Measurements from ENCODE around the gene SLC9C1.

SLC9C1 gene

GRCh38 chr3:112175646-112176045 lies 118.4 kb downstream of the SLC9C1 start:
- no peak for DNase-seq

GRCh38 chr3:112175037-112175436 lies 119.0 kb downstream of the SLC9C1 start:
- no peak for DNase-seq

GRCh38 chr3:112171144-112171543 lies 122.9 kb downstream of the SLC9C1 start:
- DNase-seq, result no peak

GRCh38 chr3:112170046-112170445 lies 124.0 kb downstream of the SLC9C1 start:
- no peak for DNase-seq

- DNase-seq, result no peak
These were observed 126.3 kb downstream of the SLC9C1 start for GRCh38 chr3:112167758-112168157.

- DNase-seq, result no peak
These were observed 144.9 kb downstream of the SLC9C1 start for GRCh38 chr3:112149136-112149535.

- no peak for DNase-seq
These were observed 150.3 kb downstream of the SLC9C1 start for GRCh38 chr3:112143689-112144088.

- DNase-seq, result no peak
These were observed 150.8 kb downstream of the SLC9C1 start for GRCh38 chr3:112143251-112143650.

GRCh38 chr3:112141293-112141692 lies 152.7 kb downstream of the SLC9C1 start:
- DNase-seq, result no peak

- no peak for DNase-seq
These were observed 153.4 kb downstream of the SLC9C1 start for GRCh38 chr3:112140584-112140983.

GRCh38 chr3:112138219-112138969 lies 155.6 kb downstream of the SLC9C1 start:
- no peak for DNase-seq

- no peak for DNase-seq
These were observed 156.2 kb downstream of the SLC9C1 start for GRCh38 chr3:112137781-112138180.

- DNase-seq, result no peak
These were observed 156.9 kb downstream of the SLC9C1 start for GRCh38 chr3:112136959-112137693.

GRCh38 chr3:112136046-112136445 lies 158.0 kb downstream of the SLC9C1 start:
- DNase-seq, result no peak

GRCh38 chr3:112134335-112135124 lies 159.5 kb downstream of the SLC9C1 start:
- peak; percentile 39 for DNase-seq

- DNase-seq, result no peak
These were observed 160.2 kb downstream of the SLC9C1 start for GRCh38 chr3:112133626-112134334.

GRCh38 chr3:112132975-112133448 lies 161.0 kb downstream of the SLC9C1 start, which contains the start of gene GCSAM:
TSS of gene GCSAM (minus strand) at chr3:112133248. CDS start at chr3:112133120, 128 bp downstream.
- peak; percentile 89 for DNase-seq

GRCh38 chr3:112132554-112132953 lies 161.5 kb downstream of the SLC9C1 start:
- DNase-seq, result no peak

- DNase-seq, result no peak
These were observed 161.9 kb downstream of the SLC9C1 start for GRCh38 chr3:112132088-112132487.

- no peak for DNase-seq
These were observed 162.9 kb downstream of the SLC9C1 start for GRCh38 chr3:112131111-112131510.

- no peak for DNase-seq
These were observed 163.4 kb downstream of the SLC9C1 start for GRCh38 chr3:112130638-112130993.

GRCh38 chr3:112129925-112130637 lies 163.9 kb downstream of the SLC9C1 start:
- no peak for DNase-seq
